ENCODE data around the gene TTLL11.

TTLL11 gene

DNA sequence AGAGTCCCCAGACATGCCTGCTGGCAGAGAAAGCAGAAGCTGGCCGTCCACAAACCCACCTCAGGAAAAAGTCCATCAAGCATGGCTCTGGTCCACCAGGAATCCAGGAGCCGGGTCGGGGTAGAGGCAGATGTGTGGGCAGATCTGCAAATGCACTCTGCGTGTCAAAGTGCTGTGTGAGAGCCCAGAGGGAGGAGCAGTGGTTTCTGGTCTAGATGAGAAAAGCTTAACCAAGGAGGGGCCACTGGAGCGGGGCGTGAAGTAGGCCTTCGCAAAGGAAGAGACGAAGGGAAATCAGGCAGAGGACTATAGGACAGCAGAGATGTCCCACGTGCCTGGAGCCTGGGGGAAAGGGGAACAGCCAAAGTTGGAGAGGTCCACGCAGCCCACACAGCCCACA is 40.0 kb downstream of the TTLL11 start:
- H3K4me3 ChIP-seq (ENCODE audit: control insufficient read depth, low read depth, low read length) = no peak overlapping the region
- no peak for DNase-seq (ENCODE audit: low read depth)
- no peak for TF ChIP-seq CTCF (conservative IDR thresholded peaks at IDR 0.05; ENCODE audit: control insufficient read depth, insufficient read depth, low read depth, low read length)

GRCh38 chr9:122051351-122052321 is 41.5 kb downstream of the TTLL11 start:
- no peak for TF ChIP-seq CTCF (conservative IDR thresholded peaks at IDR 0.05; ENCODE audit: control insufficient read depth, insufficient read depth, low read depth, low read length)
- DNase-seq (ENCODE audit: low read depth) = peak; percentile 88
- H3K4me3 ChIP-seq (ENCODE audit: control insufficient read depth, low read depth, low read length) = no peak overlapping the region

- TF ChIP-seq CTCF (conservative IDR thresholded peaks at IDR 0.05; ENCODE audit: control insufficient read depth, insufficient read depth, low read depth, low read length) = no peak
- no peak overlapping the region for H3K4me3 ChIP-seq (ENCODE audit: control insufficient read depth, low read depth, low read length)
- no peak for DNase-seq (ENCODE audit: low read depth)
These were observed 42.9 kb downstream of the TTLL11 start for GRCh38 chr9:122050167-122050566.

GRCh38 chr9:122042056-122042455 is 51.1 kb downstream of the TTLL11 start:
- no peak overlapping the region for H3K4me3 ChIP-seq (ENCODE audit: control insufficient read depth, low read depth, low read length)
- no peak for TF ChIP-seq CTCF (conservative IDR thresholded peaks at IDR 0.05; ENCODE audit: control insufficient read depth, insufficient read depth, low read depth, low read length)
- DNase-seq (ENCODE audit: low read depth) = no peak

- DNase-seq (ENCODE audit: low read depth) = no peak
- no peak overlapping the region for H3K4me3 ChIP-seq (ENCODE audit: control insufficient read depth, low read depth, low read length)
- TF ChIP-seq CTCF (conservative IDR thresholded peaks at IDR 0.05; ENCODE audit: control insufficient read depth, insufficient read depth, low read depth, low read length) = no peak
These were observed 52.4 kb downstream of the TTLL11 start for GRCh38 chr9:122040561-122041242.

GRCh38 chr9:122039234-122039633 is 53.9 kb downstream of the TTLL11 start:
- H3K4me3 ChIP-seq (ENCODE audit: control insufficient read depth, low read depth, low read length) = no peak overlapping the region
- DNase-seq (ENCODE audit: low read depth) = no peak
- TF ChIP-seq CTCF (conservative IDR thresholded peaks at IDR 0.05; ENCODE audit: control insufficient read depth, insufficient read depth, low read depth, low read length) = no peak

Measured in fibroblast of mammary gland (primary cell).